ENCODE results near the gene DLK2.

DLK2 gene

DNA sequence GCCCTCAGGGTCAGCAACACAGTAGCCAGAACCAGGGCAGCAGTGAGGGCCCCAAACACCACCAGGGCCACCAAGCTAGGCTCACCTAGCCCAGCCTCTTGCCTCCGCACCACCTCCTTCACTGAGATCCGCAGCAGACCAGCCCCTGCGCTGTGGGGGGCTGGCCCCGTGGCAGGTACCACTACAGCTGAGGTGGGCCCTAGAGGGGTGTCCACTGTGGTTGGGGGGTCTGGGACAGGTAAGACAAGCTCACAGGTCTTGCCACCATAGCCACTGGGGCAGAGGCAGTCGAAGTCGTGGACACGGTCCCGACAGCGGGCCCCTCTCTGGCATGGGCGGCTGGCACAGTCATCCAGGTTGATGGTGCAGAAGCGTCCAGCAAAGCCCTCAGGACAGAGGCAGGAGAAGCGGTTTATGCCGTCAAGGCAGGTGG lies 4.6 kb downstream of the DLK2 start:
- H3K9me3 Mint-ChIP-seq = no peaks in the 10 kb centered on the region
- H3K4me3 Mint-ChIP-seq = no peak overlapping the region
- TF ChIP-seq, protein P1, sequence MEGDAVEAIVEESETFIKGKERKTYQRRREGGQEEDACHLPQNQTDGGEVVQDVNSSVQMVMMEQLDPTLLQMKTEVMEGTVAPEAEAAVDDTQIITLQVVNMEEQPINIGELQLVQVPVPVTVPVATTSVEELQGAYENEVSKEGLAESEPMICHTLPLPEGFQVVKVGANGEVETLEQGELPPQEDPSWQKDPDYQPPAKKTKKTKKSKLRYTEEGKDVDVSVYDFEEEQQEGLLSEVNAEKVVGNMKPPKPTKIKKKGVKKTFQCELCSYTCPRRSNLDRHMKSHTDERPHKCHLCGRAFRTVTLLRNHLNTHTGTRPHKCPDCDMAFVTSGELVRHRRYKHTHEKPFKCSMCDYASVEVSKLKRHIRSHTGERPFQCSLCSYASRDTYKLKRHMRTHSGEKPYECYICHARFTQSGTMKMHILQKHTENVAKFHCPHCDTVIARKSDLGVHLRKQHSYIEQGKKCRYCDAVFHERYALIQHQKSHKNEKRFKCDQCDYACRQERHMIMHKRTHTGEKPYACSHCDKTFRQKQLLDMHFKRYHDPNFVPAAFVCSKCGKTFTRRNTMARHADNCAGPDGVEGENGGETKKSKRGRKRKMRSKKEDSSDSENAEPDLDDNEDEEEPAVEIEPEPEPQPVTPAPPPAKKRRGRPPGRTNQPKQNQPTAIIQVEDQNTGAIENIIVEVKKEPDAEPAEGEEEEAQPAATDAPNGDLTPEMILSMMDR (IDR thresholded peaks at IDR 0.05) = no peak
- H3K27ac Mint-ChIP-seq = no peak overlapping the region
- H3K36me3 Mint-ChIP-seq (ENCODE audit: low read depth) = peaks cover 16% of the 10 kb centered on the region
- peaks cover 7% of the 10 kb centered on the region for H3K4me1 Mint-ChIP-seq
- no peak for DNase-seq
- peaks cover 22% of the 10 kb centered on the region for H3K27me3 Mint-ChIP-seq (ENCODE audit: low read depth, poor library complexity)

DNA sequence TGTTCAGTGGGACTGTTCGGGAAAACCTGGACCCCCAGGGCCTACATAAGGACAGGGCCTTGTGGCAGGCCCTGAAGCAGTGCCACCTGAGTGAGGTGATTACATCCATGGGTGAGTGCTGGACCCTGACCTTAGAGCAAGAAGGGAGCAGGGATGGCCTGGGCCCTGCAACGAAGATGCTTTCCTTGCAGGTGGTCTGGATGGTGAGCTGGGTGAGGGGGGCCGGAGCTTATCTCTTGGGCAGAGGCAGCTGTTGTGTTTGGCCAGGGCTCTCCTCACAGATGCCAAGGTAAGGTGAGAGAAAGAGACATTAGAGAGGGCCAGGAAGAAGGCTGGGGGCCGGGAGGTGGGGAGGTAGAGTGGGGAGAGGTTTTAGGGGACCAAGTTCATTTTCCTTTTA lies 6.4 kb downstream of the DLK2 start:
- Mint-ChIP-seq H3K27ac (no peak overlapping the region), H3K27me3 (ENCODE audit: low read depth, poor library complexity) (peaks cover 10% of the 10 kb centered on the region), H3K36me3 (ENCODE audit: low read depth) (peaks cover 14% of the 10 kb centered on the region), H3K4me1 (peaks cover 6% of the 10 kb centered on the region), H3K9me3 (no peaks in the 10 kb centered on the region), H3K4me3 (no peak overlapping the region)
- DNase-seq = no peak
- TF ChIP-seq, protein P1 (IDR thresholded peaks at IDR 0.05) = no peak

DNA sequence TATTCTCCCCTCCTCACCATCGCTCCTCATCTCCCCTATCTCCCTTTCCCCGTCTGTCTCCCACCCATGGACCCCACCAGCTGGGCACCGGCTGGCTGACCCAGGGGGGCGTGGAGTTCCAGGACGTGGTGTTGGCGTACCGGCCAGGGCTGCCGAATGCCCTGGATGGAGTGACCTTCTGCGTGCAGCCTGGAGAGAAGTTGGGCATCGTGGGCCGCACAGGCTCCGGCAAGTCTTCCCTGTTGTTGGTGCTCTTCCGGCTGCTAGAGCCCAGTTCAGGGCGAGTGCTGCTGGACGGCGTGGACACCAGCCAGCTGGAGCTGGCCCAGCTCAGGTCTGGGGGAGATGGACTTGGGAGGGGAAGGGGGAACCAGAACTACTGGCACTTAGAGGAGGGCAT lies 7.7 kb downstream of the DLK2 start:
- H3K36me3 Mint-ChIP-seq (ENCODE audit: low read depth) = peaks cover 16% of the 10 kb centered on the region
- TF ChIP-seq, protein P1 (IDR thresholded peaks at IDR 0.05) = no peak
- no peak overlapping the region for H3K4me3 Mint-ChIP-seq
- peaks cover 5% of the 10 kb centered on the region for H3K4me1 Mint-ChIP-seq
- DNase-seq = no peak
- H3K9me3 Mint-ChIP-seq = no peaks in the 10 kb centered on the region
- H3K27ac Mint-ChIP-seq = peak overlapping the region; percentile 65
- H3K27me3 Mint-ChIP-seq (ENCODE audit: low read depth, poor library complexity) = peaks cover 4% of the 10 kb centered on the region

DNA sequence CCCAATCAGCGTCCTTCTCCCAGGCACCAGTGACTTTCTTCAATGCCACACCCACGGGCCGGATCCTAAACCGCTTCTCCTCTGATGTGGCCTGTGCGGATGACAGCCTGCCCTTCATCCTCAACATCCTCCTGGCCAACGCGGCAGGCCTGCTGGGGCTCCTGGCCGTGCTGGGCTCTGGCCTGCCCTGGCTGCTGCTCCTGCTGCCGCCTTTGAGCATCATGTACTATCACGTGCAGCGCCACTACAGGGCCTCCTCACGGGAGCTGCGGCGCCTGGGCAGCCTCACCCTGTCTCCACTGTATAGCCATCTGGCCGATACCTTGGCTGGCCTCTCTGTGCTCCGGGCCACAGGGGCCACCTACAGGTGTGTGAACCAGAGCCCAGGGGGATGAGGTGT lies 9.8 kb downstream of the DLK2 start:
- Mint-ChIP-seq H3K27ac (peak overlapping the region; percentile 59), H3K27me3 (ENCODE audit: low read depth, poor library complexity) (peaks cover 4% of the 10 kb centered on the region), H3K36me3 (ENCODE audit: low read depth) (peaks cover 15% of the 10 kb centered on the region), H3K4me3 (no peak overlapping the region), H3K9me3 (no peaks in the 10 kb centered on the region), H3K4me1 (peaks cover 5% of the 10 kb centered on the region)
- DNase-seq = no peak
- TF ChIP-seq, protein P1 (IDR thresholded peaks at IDR 0.05) = no peak

DNA sequence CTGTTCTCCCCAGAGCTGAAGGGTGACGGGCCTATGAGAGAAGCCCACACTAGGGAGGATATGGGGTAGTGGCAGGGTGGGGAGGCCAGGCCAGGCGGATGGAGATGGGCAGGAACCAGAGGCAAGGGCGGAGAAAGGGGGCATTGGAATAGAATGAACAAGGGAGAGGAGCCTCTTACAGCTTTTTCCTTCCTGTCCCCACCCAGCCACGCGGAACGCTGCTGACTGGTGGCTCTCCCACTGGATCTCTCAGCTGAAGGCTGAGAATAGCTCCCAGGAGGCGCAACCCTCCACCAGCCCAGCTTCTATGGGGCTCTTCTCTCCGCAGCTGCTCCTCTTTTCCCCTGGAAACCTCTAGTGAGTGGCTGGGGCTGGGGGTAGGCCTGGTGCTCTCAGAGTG lies 10.8 kb downstream of the DLK2 start:
- H3K27me3 Mint-ChIP-seq (ENCODE audit: low read depth, poor library complexity) = peaks cover 4% of the 10 kb centered on the region
- DNase-seq = no peak
- peak overlapping the region; percentile 54 for H3K27ac Mint-ChIP-seq
- peaks cover 15% of the 10 kb centered on the region for H3K36me3 Mint-ChIP-seq (ENCODE audit: low read depth)
- H3K4me3 Mint-ChIP-seq = no peak overlapping the region
- peaks cover 5% of the 10 kb centered on the region for H3K4me1 Mint-ChIP-seq
- TF ChIP-seq, protein P1 (IDR thresholded peaks at IDR 0.05) = no peak
- no peaks in the 10 kb centered on the region for H3K9me3 Mint-ChIP-seq

DNA sequence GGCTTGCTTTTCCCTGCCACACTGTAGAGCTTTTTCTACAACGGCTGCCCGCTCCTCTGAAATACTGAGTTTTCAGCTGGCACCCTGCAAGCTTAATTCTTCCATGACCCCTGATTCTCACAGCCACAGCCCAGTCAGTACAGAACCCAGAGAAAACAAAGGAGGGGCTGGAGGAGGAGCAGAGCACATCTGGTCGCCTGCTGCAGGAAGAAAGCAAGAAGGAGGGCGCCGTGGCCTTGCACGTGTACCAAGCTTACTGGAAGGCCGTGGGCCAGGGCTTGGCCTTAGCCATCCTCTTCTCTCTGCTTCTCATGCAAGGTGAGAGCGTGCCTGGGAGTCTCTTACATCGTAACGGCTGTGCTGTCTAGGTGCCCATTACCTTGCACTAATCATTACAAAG lies 11.3 kb downstream of the DLK2 start:
- H3K9me3 Mint-ChIP-seq = no peaks in the 10 kb centered on the region
- DNase-seq = no peak
- peak overlapping the region; percentile 54 for H3K27ac Mint-ChIP-seq
- H3K36me3 Mint-ChIP-seq (ENCODE audit: low read depth) = peaks cover 15% of the 10 kb centered on the region
- no peak overlapping the region for H3K4me3 Mint-ChIP-seq
- TF ChIP-seq, protein P1 (IDR thresholded peaks at IDR 0.05) = no peak
- peaks cover 4% of the 10 kb centered on the region for H3K27me3 Mint-ChIP-seq (ENCODE audit: low read depth, poor library complexity)
- H3K4me1 Mint-ChIP-seq = peaks cover 5% of the 10 kb centered on the region
